Uterus (tissue), 4 donors: ENCODE measurements around the gene HSPG2. TPM values are rescaled to one million over a fixed set of nuclear protein-coding genes. Genes with fewer than 3 reads are reported as not detected.

Experiments used
- DNase-seq, 2 donors: peaks; one replicate each; pipeline ENCODE4 v3.0.0-alpha.2; 2019 to 2020
- H3K27ac ChIP-seq, 2 donors: fragments of 200-600 bp; sonication (generic); 1 replicate in 1 of 2; 2 replicates in 1 of 2; pipeline ENCODE4 v1.5.1; 2016 to 2018
- H3K27me3 ChIP-seq, 2 donors: fragments of 200-600 bp; sonication (generic); one replicate each; pipeline ENCODE4 v1.5.1; 2018 to 2019; ENCODE audit warnings: control low read depth in 1 of 2
- H3K36me3 ChIP-seq, 2 donors: fragments of 200-600 bp; sonication (generic); one replicate each; pipeline ENCODE4 v1.5.1; 2019; ENCODE audit warnings: control low read depth in 1 of 2
- H3K4me1 ChIP-seq, 2 donors: fragments of 200-600 bp; sonication (generic); one replicate each; pipeline ENCODE4 v1.5.1; 2018 to 2019; ENCODE audit warnings: control low read depth in 1 of 2
- H3K4me3 ChIP-seq, 2 donors: fragments of 200-600 bp; sonication (generic); 1 replicate in 1 of 2; 2 replicates in 1 of 2; pipeline ENCODE4 v1.5.1; 2018 to 2019; ENCODE audit warnings: mild to moderate bottlenecking in 1 of 2
- H3K9me3 ChIP-seq, 2 donors: fragments of 200-600 bp; sonication (generic); one replicate each; pipeline ENCODE4 v1.5.1; 2019; ENCODE audit warnings: control low read depth in 1 of 2
- CTCF ChIP-seq, 4 experiments: fragments of 200-600 bp in 2 of 4; fragments of 450-650 bp in 2 of 4; sonication (generic) in 2 of 4; IDR thresholded peaks; one replicate each; pipeline ENCODE4 v1.5.1; 2016 to 2019; ENCODE audit warnings: antibody characterized with exemption in 4 of 4, mild to moderate bottlenecking in 2 of 4, moderate library complexity in 1 of 4
- POLR2A ChIP-seq, 2 donors: fragments of 450-650 bp; IDR thresholded peaks; one replicate each; pipeline ENCODE4 v1.6.1; 2016; ENCODE audit warnings: antibody characterized with exemption in 2 of 2, mild to moderate bottlenecking in 1 of 2, moderate library complexity in 1 of 2
- intact Hi-C: fragments of 100-400 bp; cut with DNase I; formaldehyde crosslinking; loops from one replicate; pipeline ENCODE4 v1.15.1; 2023; ENCODE audit warnings: low total_unique reads
- total RNA-seq, 4 donors: library from RNA; depleted of rRNA in 3 of 4; stranded (reverse); fragments of >200 nt in 3 of 4; gene quantifications; one replicate each; pipeline versions ENCODE4 v1.1.0 to v1.2.4, GENCODE V29; 2014 to 2023
- donor health status: DM: yes; HTN: yes; CAD: no.

HSPG2 gene
- total RNA-seq, 4 donors from 2014 or later = 96.8 to 677 (median 290) TPM

GRCh38 chr1:21881250-21881649, 55.9 kb downstream of the HSPG2 start:
- intact Hi-C loops = no loop called here
- no peak for DNase-seq
- H3K36me3 ChIP-seq = no peaks in the 10 kb centered on the region
- no peak overlapping the region for H3K4me3 ChIP-seq
- no peaks in the 10 kb centered on the region for H3K4me1 ChIP-seq
- no peaks in the 10 kb centered on the region for H3K27me3 ChIP-seq
- no peaks in the 10 kb centered on the region for H3K9me3 ChIP-seq
- no peak for TF ChIP-seq POLR2A (IDR thresholded peaks at IDR 0.05)
- TF ChIP-seq CTCF (IDR thresholded peaks at IDR 0.05) = no peak
- no peak overlapping the region for H3K27ac ChIP-seq

- DNase-seq = no peak
- no peaks in the 10 kb centered on the region for H3K4me1 ChIP-seq
- TF ChIP-seq POLR2A (IDR thresholded peaks at IDR 0.05) = no peak
- no peak for TF ChIP-seq CTCF (IDR thresholded peaks at IDR 0.05)
- intact Hi-C loops = no loop called here
- no peaks in the 10 kb centered on the region for H3K9me3 ChIP-seq
- H3K4me3 ChIP-seq = no peak overlapping the region
- H3K27me3 ChIP-seq = no peaks in the 10 kb centered on the region
- H3K36me3 ChIP-seq = no peaks in the 10 kb centered on the region
- H3K27ac ChIP-seq = no peak overlapping the region
Observed at GRCh38 chr1:21880619-21880970, 56.5 kb downstream of the HSPG2 start.

GRCh38 chr1:21879928-21880618, 57.0 kb downstream of the HSPG2 start:
- TF ChIP-seq POLR2A (IDR thresholded peaks at IDR 0.05) = no peak
- no peak for TF ChIP-seq CTCF (IDR thresholded peaks at IDR 0.05)
- H3K4me1 ChIP-seq = no peaks in the 10 kb centered on the region
- H3K4me3 ChIP-seq = no peak overlapping the region
- no peak overlapping the region for H3K27ac ChIP-seq
- no peak for DNase-seq
- H3K9me3 ChIP-seq = no peaks in the 10 kb centered on the region
- no peaks in the 10 kb centered on the region for H3K27me3 ChIP-seq
- H3K36me3 ChIP-seq = no peaks in the 10 kb centered on the region
- intact Hi-C loops = no loop called here

- Histone ChIP-seq H3K36me3 (no peaks in the 10 kb centered on the region), H3K9me3 (no peaks in the 10 kb centered on the region), H3K4me3 (no peak overlapping the region), H3K4me1 (no peaks in the 10 kb centered on the region), H3K27ac (no peak overlapping the region), H3K27me3 (no peaks in the 10 kb centered on the region)
- no peak for DNase-seq
- no peak for TF ChIP-seq CTCF (IDR thresholded peaks at IDR 0.05)
- TF ChIP-seq POLR2A (IDR thresholded peaks at IDR 0.05) = no peak
- intact Hi-C loops = no loop called here
Observed at GRCh38 chr1:21878840-21879478, 58.2 kb downstream of the HSPG2 start.

- no peak overlapping the region for H3K27ac ChIP-seq
- H3K9me3 ChIP-seq = no peaks in the 10 kb centered on the region
- H3K27me3 ChIP-seq = no peaks in the 10 kb centered on the region
- TF ChIP-seq POLR2A (IDR thresholded peaks at IDR 0.05) = no peak
- no peak for TF ChIP-seq CTCF (IDR thresholded peaks at IDR 0.05)
- no peaks in the 10 kb centered on the region for H3K4me1 ChIP-seq
- no peak for DNase-seq
- no peak overlapping the region for H3K4me3 ChIP-seq
- no peaks in the 10 kb centered on the region for H3K36me3 ChIP-seq
- intact Hi-C loops = no loop called here
Observed at GRCh38 chr1:21878009-21878773, 58.9 kb downstream of the HSPG2 start.
